Testis (tissue), 3 donors: Measurements from ENCODE around the gene SLC4A8. TPM values are rescaled to one million over a fixed set of nuclear protein-coding genes. Genes with fewer than 3 reads are reported as not detected.
A peak's percentile ranks its signal among the peaks of the same experiment; 100 is the strongest.

ENCODE experiments used
- DNase-seq: peaks from one replicate; pipeline ENCODE4 v3.0.0-alpha.2; 2019
- H3K27ac ChIP-seq, 2 donors: fragments of 200-600 bp; sonication (generic); one replicate each; pipeline ENCODE4 v1.5.1; 2019
- H3K27me3 ChIP-seq: fragments of 200-600 bp; sonication (generic); one replicate; pipeline ENCODE4 v1.5.1; 2019
- H3K36me3 ChIP-seq: fragments of 200-600 bp; sonication (generic); one replicate; pipeline ENCODE4 v1.5.1; 2017; ENCODE audit warnings: low read depth; ENCODE audit errors: missing control alignments
- H3K4me1 ChIP-seq: fragments of 200-600 bp; sonication (generic); one replicate; pipeline ENCODE4 v1.5.1; 2019
- H3K4me3 ChIP-seq, 2 donors: fragments of 200-600 bp; sonication (generic); one replicate each; pipeline ENCODE4 v1.5.1; 2017 to 2019
- H3K9me3 ChIP-seq: fragments of 200-600 bp; sonication (generic); one replicate; pipeline ENCODE4 v1.5.1; 2017
- POLR2A ChIP-seq: fragments of 450-650 bp; IDR thresholded peaks from one replicate; pipeline ENCODE4 v1.6.1; 2017; ENCODE audit warnings: antibody characterized with exemption, mild to moderate bottlenecking, moderate library complexity
- WGBS, 2 donors: methylation state at CpG; one replicate each; pipeline ENCODE4 v1.1.5; 2018; 5-methylcytosine and 5-hydroxymethylcytosine counted together
- intact Hi-C: fragments of 100-400 bp; cut with DNase I; formaldehyde crosslinking; loops from one replicate; pipeline ENCODE4 v1.15.1; 2023; ENCODE audit warnings: low total_unique reads
- polyA plus RNA-seq: library from polyadenylated mRNA; stranded (reverse); fragments of 350-450 nt; fragmentation: Illumina TruSeq; extraction: RNeasy Lipid Tissue Mini Kit (QIAGEN cat#74804); gene quantifications from one replicate; pipeline ENCODE4 v1.2.3, GENCODE V29; 2014; ENCODE audit warnings: low read depth, low replicate concordance; ENCODE audit not compliant: insufficient read depth
- total RNA-seq, 2 donors: library from RNA; depleted of rRNA; stranded (reverse); fragments of >200 nt; gene quantifications; one replicate each; pipeline ENCODE4 v1.2.3, GENCODE V29; 2016
- TF ChIP-seq, protein P1 (sequence below), 3 experiments: fragments of 450-650 bp in 2 of 3; fragments of 200-600 bp in 1 of 3; sonication (generic) in 1 of 3; IDR thresholded peaks; one replicate each; pipeline ENCODE4 v1.5.1; 2016 to 2019; ENCODE audit warnings: antibody characterized with exemption in 3 of 3, mild to moderate bottlenecking in 2 of 3, moderate library complexity in 1 of 3

The SLC4A8 gene
- total and polyA plus RNA-seq, 3 donors from 2014 or later = 52.7 to 78.6 (median 63.7) TPM

DNA sequence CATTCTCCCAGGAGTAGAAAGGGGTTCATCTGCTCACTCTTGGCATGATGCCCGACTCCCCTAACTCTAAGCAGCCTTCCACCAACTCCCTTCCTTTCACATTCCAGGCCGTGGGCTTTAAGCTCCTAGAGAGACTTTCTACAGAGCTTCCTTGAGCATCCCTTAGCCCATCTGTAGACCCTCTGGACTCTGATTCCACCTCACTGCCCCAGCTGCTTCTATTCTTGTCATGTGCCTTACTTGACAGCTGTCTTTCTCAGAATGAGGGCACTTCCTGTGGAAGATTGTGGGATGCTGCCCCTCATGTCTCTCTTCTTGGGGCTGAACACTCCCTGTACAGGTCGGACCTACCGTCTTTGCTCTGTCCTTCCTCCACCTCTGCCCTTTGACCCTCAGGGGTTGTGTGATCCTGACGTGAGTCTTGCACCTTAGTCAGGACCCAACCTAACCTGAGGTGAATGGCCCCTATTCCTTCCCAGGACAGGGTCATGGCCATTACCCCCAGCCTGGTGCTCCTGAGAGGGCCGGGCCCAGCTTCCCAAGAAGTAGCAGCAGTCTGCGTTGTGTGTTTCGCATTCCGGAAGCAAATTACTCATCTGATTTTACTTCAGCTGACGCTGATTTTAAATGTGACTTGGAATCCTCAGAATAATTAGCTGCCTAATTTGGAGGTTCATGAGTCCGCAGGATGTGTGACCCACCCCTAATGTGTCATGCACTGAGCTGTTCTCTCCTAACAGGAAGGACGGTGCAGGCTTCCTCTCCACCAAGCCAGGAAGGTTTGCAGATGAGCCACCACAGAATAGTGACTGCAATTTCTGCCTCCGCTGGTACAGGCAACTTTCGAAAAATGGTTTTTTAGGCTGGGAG, 30.7 kb upstream of the SLC4A8 start:
- Histone ChIP-seq H3K9me3 (no peaks in the 10 kb centered on the region), H3K4me3 (no peak overlapping the region), H3K36me3 (no peaks in the 10 kb centered on the region), H3K4me1 (no peaks in the 10 kb centered on the region), H3K27me3 (no peaks in the 10 kb centered on the region), H3K27ac (no peak overlapping the region)
- DNase-seq = peak; percentile 22
- 83 to 89% methylated on average over 14 of the region's 14 CpGs for WGBS, 2 donors
- TF ChIP-seq POLR2A = no peak
- TF ChIP-seq, protein P1, sequence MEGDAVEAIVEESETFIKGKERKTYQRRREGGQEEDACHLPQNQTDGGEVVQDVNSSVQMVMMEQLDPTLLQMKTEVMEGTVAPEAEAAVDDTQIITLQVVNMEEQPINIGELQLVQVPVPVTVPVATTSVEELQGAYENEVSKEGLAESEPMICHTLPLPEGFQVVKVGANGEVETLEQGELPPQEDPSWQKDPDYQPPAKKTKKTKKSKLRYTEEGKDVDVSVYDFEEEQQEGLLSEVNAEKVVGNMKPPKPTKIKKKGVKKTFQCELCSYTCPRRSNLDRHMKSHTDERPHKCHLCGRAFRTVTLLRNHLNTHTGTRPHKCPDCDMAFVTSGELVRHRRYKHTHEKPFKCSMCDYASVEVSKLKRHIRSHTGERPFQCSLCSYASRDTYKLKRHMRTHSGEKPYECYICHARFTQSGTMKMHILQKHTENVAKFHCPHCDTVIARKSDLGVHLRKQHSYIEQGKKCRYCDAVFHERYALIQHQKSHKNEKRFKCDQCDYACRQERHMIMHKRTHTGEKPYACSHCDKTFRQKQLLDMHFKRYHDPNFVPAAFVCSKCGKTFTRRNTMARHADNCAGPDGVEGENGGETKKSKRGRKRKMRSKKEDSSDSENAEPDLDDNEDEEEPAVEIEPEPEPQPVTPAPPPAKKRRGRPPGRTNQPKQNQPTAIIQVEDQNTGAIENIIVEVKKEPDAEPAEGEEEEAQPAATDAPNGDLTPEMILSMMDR (IDR thresholded peaks at IDR 0.05) = no peak
- intact Hi-C loops = no loop called here

DNA sequence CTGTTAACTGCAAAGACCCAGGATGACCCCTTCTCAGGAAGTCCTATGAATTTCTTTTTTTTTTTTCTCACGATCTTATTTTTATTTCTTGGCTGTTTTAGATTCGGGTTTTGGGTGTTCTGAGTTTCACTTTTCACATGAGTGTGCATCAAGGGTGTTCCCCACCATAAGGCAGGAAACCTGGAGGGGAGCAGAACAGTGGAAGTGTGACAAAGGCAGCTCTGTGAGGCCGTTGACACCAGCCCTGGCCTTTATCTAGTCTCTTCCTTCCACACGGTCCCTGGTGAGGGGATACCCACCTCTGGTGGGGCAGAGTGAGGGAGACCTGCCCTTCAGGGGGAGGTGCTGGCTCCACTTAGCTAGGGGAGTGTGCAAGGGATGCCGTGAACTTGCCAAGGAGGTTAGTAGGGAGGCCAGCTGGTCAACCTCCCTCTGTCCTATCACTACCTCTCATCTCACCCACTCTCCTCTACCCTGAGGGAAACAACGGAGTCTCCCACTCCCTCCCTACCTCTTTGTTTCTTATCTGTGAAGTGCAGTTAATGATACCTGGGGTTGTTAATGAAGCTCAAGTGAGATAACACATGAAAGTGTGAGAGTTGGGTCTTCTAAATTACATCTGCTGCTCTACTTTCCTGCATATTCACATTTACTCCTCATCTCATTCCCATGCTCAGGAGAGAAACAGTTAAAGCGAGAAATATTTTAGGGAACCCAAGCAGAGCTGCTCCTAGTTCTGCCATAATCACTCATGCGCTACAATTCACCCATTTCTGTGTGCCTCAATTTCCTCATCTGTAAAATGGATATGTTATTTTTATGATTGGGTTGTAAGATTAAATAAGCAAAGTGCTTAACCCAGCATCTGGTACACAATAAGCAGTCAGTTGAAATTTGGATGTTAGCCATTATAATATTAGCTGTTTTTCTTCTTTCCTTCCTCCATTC, 29.1 kb upstream of the SLC4A8 start:
- intact Hi-C loops = no loop called here
- Histone ChIP-seq H3K4me1 (no peaks in the 10 kb centered on the region), H3K27me3 (no peaks in the 10 kb centered on the region), H3K9me3 (no peaks in the 10 kb centered on the region), H3K4me3 (no peak overlapping the region), H3K36me3 (no peaks in the 10 kb centered on the region), H3K27ac (no peak overlapping the region)
- WGBS, 2 donors = 66 to 74% methylated on average over 8 of the region's 8 CpGs
- no peak for DNase-seq
- TF ChIP-seq, protein P1 (IDR thresholded peaks at IDR 0.05) = no peak
- no peak for TF ChIP-seq POLR2A

DNA sequence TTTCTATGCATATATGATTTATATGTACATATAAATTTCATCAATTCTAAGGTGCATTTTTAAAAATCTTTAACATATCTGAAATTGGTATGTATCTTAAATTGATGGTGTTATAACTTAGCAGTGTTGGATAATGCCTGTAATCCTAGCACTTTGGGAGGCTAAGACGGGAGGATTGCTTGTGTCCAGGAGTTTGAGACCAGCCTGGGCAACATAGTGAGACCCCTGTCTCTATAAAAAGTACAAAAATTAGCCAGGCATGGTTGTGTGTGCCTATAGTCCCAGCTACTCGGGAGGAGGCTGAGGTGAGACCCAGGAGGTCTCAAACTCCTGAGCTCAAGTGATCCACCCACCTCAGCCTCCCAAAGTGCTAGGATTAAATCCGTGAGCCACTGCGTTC, 27.0 kb upstream of the SLC4A8 start:
- intact Hi-C loops = no loop called here
- H3K9me3 ChIP-seq = no peaks in the 10 kb centered on the region
- TF ChIP-seq POLR2A = no peak
- TF ChIP-seq, protein P1 (IDR thresholded peaks at IDR 0.05) = no peak

DNA sequence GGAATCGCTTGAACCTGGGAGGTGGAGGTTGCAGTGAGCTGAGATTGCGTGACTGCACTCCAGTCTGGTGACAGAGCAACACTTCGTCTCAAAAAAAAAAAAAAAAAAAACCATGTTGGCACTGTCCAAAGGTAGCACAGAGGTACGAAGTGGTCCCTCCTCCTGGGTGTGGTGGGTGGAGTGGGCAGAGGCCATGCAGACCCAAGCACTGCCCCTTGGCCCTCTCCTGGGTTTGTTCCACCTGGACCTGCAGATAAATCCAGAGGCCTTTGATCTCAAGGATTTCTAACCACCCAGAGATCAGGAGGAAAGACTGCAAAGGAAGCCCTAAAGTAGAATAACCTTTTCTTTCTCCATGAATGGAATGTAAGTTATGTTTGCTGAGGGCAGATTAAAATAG, 24.7 kb upstream of the SLC4A8 start:
- no peak for DNase-seq
- TF ChIP-seq POLR2A = no peak
- TF ChIP-seq, protein P1 (IDR thresholded peaks at IDR 0.05) = no peak
- WGBS, 2 donors = 85 to 96% methylated on average over 3 to 4 of the region's 4 CpGs
- intact Hi-C loops = no loop called here
- Histone ChIP-seq H3K27ac (no peak overlapping the region), H3K4me1 (no peaks in the 10 kb centered on the region), H3K4me3 (no peak overlapping the region), H3K27me3 (no peaks in the 10 kb centered on the region), H3K36me3 (no peaks in the 10 kb centered on the region), H3K9me3 (no peaks in the 10 kb centered on the region)

More for the DNA sequence above, 27.0 kb upstream of the SLC4A8 start:
- Histone ChIP-seq H3K4me3 (no peak overlapping the region), H3K4me1 (no peaks in the 10 kb centered on the region), H3K27ac (no peak overlapping the region), H3K27me3 (no peaks in the 10 kb centered on the region), H3K36me3 (no peaks in the 10 kb centered on the region)
- no peak for DNase-seq
- WGBS, 2 donors = 90 to 91% methylated on average over 4 of the region's 4 CpGs
